ENCODE measurements around the gene SRSF4. TPM values are rescaled to one million over a fixed set of nuclear protein-coding genes. Genes with fewer than 3 reads are reported as not detected.

The SRSF4 gene
- total and polyA plus RNA-seq, 2 of the 8 experiments (the other 6 are each of a cell fraction or from before 2014, with no cell fraction given), result 34.9 to 86.5 TPM

DNA sequence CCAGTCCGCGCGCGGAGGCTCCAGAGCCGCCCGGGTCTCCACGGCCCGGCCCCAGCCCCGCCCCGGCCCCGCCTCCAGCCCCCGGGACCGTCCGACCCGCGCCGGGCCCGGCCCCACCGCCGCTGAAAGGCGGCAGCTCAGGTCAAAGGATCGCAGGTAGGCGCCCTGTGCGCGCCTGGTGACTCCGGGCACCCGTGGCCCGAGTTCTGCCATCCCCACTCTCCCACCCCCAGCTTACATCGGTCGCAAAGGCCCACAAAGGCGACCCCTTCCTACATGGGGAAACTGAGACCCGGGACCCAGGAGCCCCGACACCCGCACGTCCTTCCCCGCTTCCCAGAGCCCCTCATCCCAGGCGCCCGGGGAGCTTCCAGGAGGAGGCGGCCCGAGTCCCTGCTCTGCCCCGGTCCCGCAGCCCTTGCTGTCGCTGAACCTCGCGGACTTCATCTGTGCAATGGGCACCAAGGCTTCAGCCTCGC, 57.8 kb downstream of the SRSF4 start, which contains the start of gene TMEM200B:
TMEM200B (minus strand) TSS at position 17 of the 479 bp plus-strand sequence. CDS start 2,075 bp downstream, outside the sequence.
- Histone ChIP-seq H3K36me3 (ENCODE audit: control insufficient read depth in 2 of 4, insufficient read depth in 4 of 4, low read length in 3 of 4) (no peaks in the 10 kb centered on the region), H2AFZ (ENCODE audit: low read length) (no peak within 1 kb of the TSS; the same call in 1 of the 2 replicates)

More for the DNA sequence above, 57.8 kb downstream of the SRSF4 start, which contains the start of gene TMEM200B:
- H4K20me1 ChIP-seq (replicated peaks in 1 of 2; ENCODE audit: control insufficient read depth in 1 of 2, insufficient read depth in 2 of 2, low read length in 2 of 2), result peaks cover 0 to 4% of the 10 kb centered on the region in 2 experiments
- ChIA-PET CTCF (ENCODE audit: partially characterized antibody) (interaction anchor here (0.8 to 2.6 kb wide), 14 partner anchors 8 to 233 kb away, joined by 3 to 15 read pairs (median 4); partner anchors contain the start of gene SRSF4), POLR2A (ENCODE audit: partially characterized antibody) (interaction anchor here (0.7 to 6.9 kb wide), 15 partner anchors 8 to 1969 kb away, joined by 3 to 77 read pairs (median 5); partner anchors contain the start of genes SLC9A1, SRSF4 and YTHDF2)
- peak within 1 kb of the TSS; percentile 86; the same call in 1 of the 2 replicates for H2BK20ac ChIP-seq (ENCODE audit: low read length)
- H3K23ac ChIP-seq (ENCODE audit: insufficient read length), result no peak within 1 kb of the TSS
- H3K9me3 ChIP-seq (ENCODE audit: insufficient read depth in 2 of 2, low read depth in 1 of 2, low read length in 1 of 2), result no peaks in the 10 kb centered on the region
- no peaks in the 10 kb centered on the region for H3K79me1 ChIP-seq (ENCODE audit: low read depth, low read length)
- H4K5ac ChIP-seq (ENCODE audit: insufficient read length, low read depth, low read length), result peak within 1 kb of the TSS; percentile 75
- peak within 1 kb of the TSS; percentile 93 for H4K8ac ChIP-seq (ENCODE audit: extremely low read depth, insufficient read depth, low read length)
- H3K4me3 ChIP-seq (ENCODE audit: extremely low read depth in 1 of 4, insufficient read depth in 2 of 4, low read depth in 3 of 4, low read length in 4 of 4), result peak within 1 kb of the TSS; percentile 51 to 91 (median 61)
- FAIRE-seq (no peak), DNase-seq (ENCODE audit: low read depth in 1 of 2, low spot score in 2 of 2) (no peak)
- peak within 1 kb of the TSS in 3 of 4 experiments; percentile 42 to 64 (median 45); a peak in 6 of 7 replicates for H3K9ac ChIP-seq (replicated peaks in 1 of 4; ENCODE audit: extremely low read depth in 1 of 4, low read depth in 3 of 4, low read length in 3 of 4)
- H3K4me1 ChIP-seq (replicated peaks in 1 of 4; ENCODE audit: control insufficient read depth in 3 of 4, insufficient read depth in 4 of 4, low read length in 3 of 4), result peaks cover 0 to 19% (median 9%) of the 10 kb centered on the region in 4 experiments; a peak in 6 of 7 replicates
- H3K27ac ChIP-seq (ENCODE audit: low read depth, low read length), result peak within 1 kb of the TSS; percentile 48; the same call in 1 of the 2 replicates
- peak within 1 kb of the TSS; percentile 98 for H4K91ac ChIP-seq (replicated peaks; ENCODE audit: insufficient read length, low read length)
- peak within 1 kb of the TSS; percentile 91 to 95 for H3K4me2 ChIP-seq (ENCODE audit: insufficient read depth in 1 of 2, low read depth in 2 of 2, low read length in 2 of 2)
- H3K4ac ChIP-seq (replicated peaks; ENCODE audit: insufficient read length, low read depth, low read length), result peak within 1 kb of the TSS; percentile 96
- H3K23me2 ChIP-seq (ENCODE audit: low read depth, low read length), result peaks cover 30% of the 10 kb centered on the region; the same call in 1 of the 2 replicates
- peaks cover 0 to 42% (median 25%) of the 10 kb centered on the region in 4 experiments; a peak in 6 of 7 replicates for H3K27me3 ChIP-seq (replicated peaks in 1 of 4; ENCODE audit: control insufficient read depth in 3 of 4, extremely low read depth in 1 of 4, insufficient read depth in 3 of 4, low read length in 3 of 4)
- H2BK15ac ChIP-seq (ENCODE audit: low read length), result peak within 1 kb of the TSS; percentile 81; the same call in 1 of the 2 replicates
- WGBS, 2 experiments (ENCODE audit: extremely low coverage in 1 of 2, insufficient coverage in 1 of 2, insufficient read length in 1 of 2, insufficient replicate concordance in 2 of 2, low coverage in 1 of 2, low lambda C conversion rate in 2 of 2, missing lambda C conversion rate in 1 of 2), result 0% methylated on average over 24 of the region's 46 CpGs; no CpG with 5 or more reads in 1 of the 2 experiments
- peak within 1 kb of the TSS; percentile 93 for H3K56ac ChIP-seq (replicated peaks; ENCODE audit: insufficient read length, low read depth, low read length)
- H2BK12ac ChIP-seq (ENCODE audit: low read depth, low read length), result peak within 1 kb of the TSS; percentile 95; the same call in 1 of the 2 replicates
- no peak within 1 kb of the TSS for H2BK120ac ChIP-seq (replicated peaks; ENCODE audit: low read depth, low read length)
- TF ChIP-seq TAF7 (optimal IDR thresholded peaks at IDR 0.05; ENCODE audit: borderline replicate concordance, low read depth, low read length) (no peak), CHD1 (IDR thresholded peaks at IDR 0.05; ENCODE audit: low read depth, low read length) (no peak), RAD21 (IDR thresholded peaks at IDR 0.05 in 1 of 2, conservative IDR thresholded peaks at IDR 0.05 in 1 of 2; ENCODE audit: low read depth in 2 of 2, low read length in 2 of 2) (no peak), CREB1 (IDR thresholded peaks at IDR 0.05) (no peak), RFX5 (IDR thresholded peaks at IDR 0.05; ENCODE audit: borderline replicate concordance, low read depth, low read length) (no peak), JUND (IDR thresholded peaks at IDR 0.05; ENCODE audit: low read length) (no peak), EP300 (IDR thresholded peaks at IDR 0.05; ENCODE audit: borderline replicate concordance in 1 of 2, low read depth in 2 of 2, low read length in 2 of 2) (no peak)
- TF ChIP-seq, protein P1, sequence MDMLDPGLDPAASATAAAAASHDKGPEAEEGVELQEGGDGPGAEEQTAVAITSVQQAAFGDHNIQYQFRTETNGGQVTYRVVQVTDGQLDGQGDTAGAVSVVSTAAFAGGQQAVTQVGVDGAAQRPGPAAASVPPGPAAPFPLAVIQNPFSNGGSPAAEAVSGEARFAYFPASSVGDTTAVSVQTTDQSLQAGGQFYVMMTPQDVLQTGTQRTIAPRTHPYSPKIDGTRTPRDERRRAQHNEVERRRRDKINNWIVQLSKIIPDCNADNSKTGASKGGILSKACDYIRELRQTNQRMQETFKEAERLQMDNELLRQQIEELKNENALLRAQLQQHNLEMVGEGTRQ (IDR thresholded peaks at IDR 0.05; ENCODE audit: low read length), result no peak
- H3K18ac ChIP-seq (ENCODE audit: extremely low read depth, low read length), result peak within 1 kb of the TSS; percentile 91
- H2AK5ac ChIP-seq (ENCODE audit: low read depth, low read length), result peak within 1 kb of the TSS; percentile 39; the same call in 1 of the 2 replicates
- H3K14ac ChIP-seq (ENCODE audit: insufficient read length), result peak within 1 kb of the TSS; percentile 55
- peak within 1 kb of the TSS; percentile 97; the same call in 1 of the 2 replicates for H2BK5ac ChIP-seq (ENCODE audit: low read depth, low read length)
- no peaks in the 10 kb centered on the region; a peak in 1 of 4 replicates for H3K79me2 ChIP-seq (ENCODE audit: control insufficient read depth in 1 of 2, insufficient read depth in 2 of 2, low read length in 2 of 2)

All from H1 (cell line).